ENCODE data around the gene CDC42BPG.

Gene CDC42BPG

DNA sequence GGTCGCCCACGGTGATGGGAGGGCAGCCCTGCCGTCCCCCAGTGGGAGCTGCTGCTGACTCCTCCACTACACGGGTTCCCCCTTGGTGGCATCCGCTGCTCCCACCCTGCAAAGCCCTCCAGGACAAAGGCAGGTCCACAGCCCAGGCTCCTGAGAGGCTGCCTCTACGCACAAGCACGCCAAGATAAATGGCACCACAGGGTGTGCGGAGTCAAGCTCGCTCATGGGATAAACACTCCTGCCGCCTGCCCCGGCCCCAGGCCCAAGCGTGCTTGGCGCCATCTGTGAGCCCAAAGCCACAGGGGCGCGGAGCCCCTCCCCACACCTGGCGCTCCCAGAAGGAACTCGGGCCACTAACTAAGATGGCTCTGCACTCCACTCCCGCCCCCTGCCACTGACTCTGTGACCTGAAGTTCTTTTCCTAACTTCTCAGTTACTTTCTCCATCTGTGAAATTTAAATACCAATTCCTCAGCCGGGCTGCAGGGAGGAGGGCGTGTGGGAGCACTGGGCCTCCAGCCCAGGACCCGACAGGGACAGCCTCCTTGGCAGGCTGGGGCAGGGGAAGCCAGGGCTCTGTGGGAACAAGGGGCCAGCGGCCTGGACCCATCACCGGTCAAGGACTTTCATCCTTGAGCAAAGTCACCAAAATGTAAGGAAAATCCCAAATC is 19.1 kb upstream of the CDC42BPG start:
- TF ChIP-seq, protein P1, sequence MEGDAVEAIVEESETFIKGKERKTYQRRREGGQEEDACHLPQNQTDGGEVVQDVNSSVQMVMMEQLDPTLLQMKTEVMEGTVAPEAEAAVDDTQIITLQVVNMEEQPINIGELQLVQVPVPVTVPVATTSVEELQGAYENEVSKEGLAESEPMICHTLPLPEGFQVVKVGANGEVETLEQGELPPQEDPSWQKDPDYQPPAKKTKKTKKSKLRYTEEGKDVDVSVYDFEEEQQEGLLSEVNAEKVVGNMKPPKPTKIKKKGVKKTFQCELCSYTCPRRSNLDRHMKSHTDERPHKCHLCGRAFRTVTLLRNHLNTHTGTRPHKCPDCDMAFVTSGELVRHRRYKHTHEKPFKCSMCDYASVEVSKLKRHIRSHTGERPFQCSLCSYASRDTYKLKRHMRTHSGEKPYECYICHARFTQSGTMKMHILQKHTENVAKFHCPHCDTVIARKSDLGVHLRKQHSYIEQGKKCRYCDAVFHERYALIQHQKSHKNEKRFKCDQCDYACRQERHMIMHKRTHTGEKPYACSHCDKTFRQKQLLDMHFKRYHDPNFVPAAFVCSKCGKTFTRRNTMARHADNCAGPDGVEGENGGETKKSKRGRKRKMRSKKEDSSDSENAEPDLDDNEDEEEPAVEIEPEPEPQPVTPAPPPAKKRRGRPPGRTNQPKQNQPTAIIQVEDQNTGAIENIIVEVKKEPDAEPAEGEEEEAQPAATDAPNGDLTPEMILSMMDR (IDR thresholded peaks at IDR 0.05; ENCODE audit: low read length, missing control alignments): no peak
- H3K4me3 ChIP-seq (replicated peaks; ENCODE audit: low read depth, low read length): no peak overlapping the region
- DNase-seq (ENCODE audit: low read depth): no peak

GRCh38 chr11:64862987-64863390 is 18.5 kb upstream of the CDC42BPG start:
- no peak overlapping the region for H3K4me3 ChIP-seq (replicated peaks; ENCODE audit: low read depth, low read length)
- TF ChIP-seq, protein P1 (IDR thresholded peaks at IDR 0.05; ENCODE audit: low read length, missing control alignments): no peak
- DNase-seq (ENCODE audit: low read depth): no peak

DNA sequence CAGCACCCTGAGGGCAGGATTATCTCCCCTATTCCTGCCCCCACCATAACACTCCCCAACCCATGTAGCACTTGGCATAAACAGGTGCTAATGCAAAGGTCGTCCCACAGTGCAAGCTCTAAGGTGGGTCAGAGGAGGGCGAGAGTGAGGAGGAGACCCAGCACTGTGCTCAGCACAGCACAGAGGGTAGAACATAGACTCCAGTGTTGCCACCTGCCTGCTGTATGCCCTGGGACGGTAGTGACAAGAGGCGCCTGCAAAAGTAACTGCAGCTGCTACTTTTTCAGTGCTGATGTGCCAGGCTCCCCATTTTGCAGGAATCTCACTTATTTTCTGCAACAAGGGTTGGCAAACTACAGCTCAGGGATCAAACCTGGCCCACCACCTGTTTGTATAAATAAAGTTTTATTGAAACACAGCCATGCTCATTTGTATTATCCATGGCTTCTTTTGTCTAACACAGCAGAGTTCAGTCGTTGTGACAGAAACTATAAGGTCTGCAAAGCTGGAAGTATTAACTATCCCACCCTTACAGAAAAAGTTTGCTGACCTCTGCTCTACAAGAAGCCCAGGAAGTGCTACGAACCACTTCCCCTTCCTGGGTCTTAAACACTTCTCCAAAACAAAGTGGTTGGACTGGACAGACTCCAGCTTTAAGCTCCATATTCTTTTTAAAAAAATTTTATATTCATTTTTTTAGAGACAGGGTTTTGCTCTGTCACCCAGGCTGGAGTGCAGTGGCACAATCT is 16.9 kb upstream of the CDC42BPG start:
- H3K4me3 ChIP-seq (replicated peaks; ENCODE audit: low read depth, low read length): no peak overlapping the region
- TF ChIP-seq, protein P1 (IDR thresholded peaks at IDR 0.05; ENCODE audit: low read length, missing control alignments): no peak
- DNase-seq (ENCODE audit: low read depth): no peak

- TF ChIP-seq, protein P1 (IDR thresholded peaks at IDR 0.05; ENCODE audit: low read length, missing control alignments): no peak
- no peak for DNase-seq (ENCODE audit: low read depth)
- no peak overlapping the region for H3K4me3 ChIP-seq (replicated peaks; ENCODE audit: low read depth, low read length)
Measured at GRCh38 chr11:64859542-64860414, 15.3 kb upstream of the CDC42BPG start.

DNA sequence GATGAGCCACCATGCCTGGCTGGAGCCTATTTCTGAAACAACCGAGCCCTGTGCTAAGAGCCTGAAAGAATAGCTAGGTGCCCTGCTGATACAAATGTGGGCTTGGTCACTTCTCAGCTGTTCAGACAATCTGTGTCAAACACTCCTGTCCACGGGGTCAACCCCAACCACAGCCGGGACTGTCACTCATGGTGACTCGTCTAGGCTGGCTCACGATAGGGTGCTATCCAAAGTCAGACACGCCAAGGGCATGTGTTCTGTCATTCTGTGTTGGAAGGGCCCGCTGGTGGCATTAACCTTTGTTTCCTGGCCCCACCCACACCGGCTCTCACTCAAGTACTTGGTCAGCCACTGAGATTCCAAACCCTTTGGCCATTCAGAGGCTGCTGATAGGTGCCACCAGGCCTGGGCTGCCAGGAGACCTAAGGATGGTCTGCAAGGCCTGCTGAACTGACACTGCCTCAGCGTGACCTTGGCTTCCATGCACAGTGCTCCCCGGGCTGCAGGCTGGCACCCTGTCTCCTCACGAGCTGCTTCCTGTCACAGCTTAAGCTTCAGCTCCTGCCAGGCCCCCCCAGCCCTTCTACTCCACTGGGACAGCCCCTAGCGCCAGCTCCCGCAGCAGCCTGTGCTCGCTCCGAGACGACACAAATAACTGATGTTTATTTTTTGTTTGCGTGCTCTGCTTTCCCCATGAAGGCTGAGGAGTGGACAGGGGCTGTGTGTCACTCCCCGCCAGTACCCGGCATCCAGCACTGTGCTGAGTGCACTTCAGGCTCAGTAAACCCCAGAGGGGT is 14.2 kb upstream of the CDC42BPG start:
- no peak overlapping the region for H3K4me3 ChIP-seq (replicated peaks; ENCODE audit: low read depth, low read length)
- TF ChIP-seq, protein P1 (IDR thresholded peaks at IDR 0.05; ENCODE audit: low read length, missing control alignments): no peak
- DNase-seq (ENCODE audit: low read depth): no peak

- DNase-seq (ENCODE audit: low read depth): no peak
- TF ChIP-seq, protein P1 (IDR thresholded peaks at IDR 0.05; ENCODE audit: low read length, missing control alignments): no peak
- H3K4me3 ChIP-seq (replicated peaks; ENCODE audit: low read depth, low read length): no peak overlapping the region
Measured at GRCh38 chr11:64857485-64857884, 13.0 kb upstream of the CDC42BPG start.
